Stimulated activated CD8-positive, alpha-beta memory T cell treated with anti-CD3 and anti-CD28 coated beads, Interleukin-4, amount 100 ng/mL, for 4 hours (primary cell): ENCODE results near the gene ADGRB2.

Experiments
- DNase-seq, 2 donors: peaks; one replicate each; pipeline ENCODE4 v3.0.0-alpha.2; 2020; ENCODE audit warnings: low read depth in 2 of 2, low spot score in 1 of 2

The ADGRB2 gene

DNA sequence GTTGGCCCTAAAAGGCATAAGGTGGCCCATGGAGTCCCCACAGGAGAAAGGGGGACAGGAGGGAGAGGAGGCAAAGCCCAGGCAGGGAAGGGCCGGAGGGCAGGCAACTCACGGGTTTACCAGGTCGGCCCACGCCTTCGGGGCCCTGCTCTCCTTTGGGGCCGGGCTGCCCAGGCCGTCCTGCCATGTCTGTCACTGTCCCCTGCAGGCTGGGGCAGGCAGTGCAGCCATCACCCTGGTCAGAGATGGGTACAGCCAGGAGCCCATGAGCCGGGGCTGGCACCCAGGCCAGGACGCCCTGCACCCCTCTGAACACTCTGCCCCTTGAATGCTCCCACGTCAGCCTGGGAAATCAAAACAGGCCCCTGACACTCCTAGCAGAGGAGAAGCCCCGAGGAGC is 80.1 kb downstream of the ADGRB2 start:
- no peak for DNase-seq

DNA sequence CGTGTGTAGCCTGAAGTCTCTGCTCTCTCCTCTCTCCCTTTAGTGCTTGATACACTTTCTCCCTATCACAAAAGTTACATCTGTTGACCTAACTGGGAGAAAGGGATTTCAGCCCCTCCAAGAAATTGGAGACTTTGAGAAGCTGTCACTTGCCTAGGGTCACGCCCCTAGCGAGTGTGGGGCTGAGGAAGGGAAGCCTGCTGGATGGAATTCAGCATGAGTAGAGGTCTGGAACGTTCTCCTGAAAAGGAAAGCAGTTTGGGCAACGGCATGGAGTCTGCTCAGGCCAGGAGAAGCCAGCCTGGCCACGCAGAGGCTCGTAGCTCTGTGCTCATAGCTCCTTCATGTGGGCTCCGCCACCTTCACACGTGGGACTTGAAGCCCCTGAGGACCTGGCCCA is 82.7 kb downstream of the ADGRB2 start:
- no peak for DNase-seq

DNA sequence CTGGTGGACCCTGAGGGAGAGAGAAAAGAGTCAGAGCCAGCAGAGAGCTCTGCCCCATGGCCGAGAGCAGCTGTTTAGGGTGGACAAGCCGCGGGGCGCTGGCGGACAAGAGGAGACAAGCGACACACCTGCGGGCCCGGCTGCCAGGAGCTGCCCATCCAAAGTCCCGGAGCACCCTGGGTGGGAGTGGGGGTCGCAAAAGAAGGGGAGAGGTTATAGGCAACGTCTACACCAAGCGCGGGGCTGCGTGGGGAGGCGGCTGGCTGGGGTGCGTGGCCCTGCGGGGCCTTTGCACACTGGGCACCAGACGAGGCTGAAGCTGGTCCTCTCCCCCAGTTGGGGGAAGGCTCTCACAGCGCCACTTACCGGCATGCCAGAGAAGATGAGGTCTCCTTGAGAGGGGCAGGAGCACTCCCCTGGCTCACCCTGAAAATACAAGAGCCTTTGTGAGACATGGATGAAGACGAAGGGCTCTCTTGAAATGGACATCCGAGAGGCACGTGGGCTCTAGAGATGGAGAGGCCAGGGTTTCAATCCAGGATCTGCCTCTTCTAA is 84.4 kb downstream of the ADGRB2 start:
- DNase-seq = no peak

DNA sequence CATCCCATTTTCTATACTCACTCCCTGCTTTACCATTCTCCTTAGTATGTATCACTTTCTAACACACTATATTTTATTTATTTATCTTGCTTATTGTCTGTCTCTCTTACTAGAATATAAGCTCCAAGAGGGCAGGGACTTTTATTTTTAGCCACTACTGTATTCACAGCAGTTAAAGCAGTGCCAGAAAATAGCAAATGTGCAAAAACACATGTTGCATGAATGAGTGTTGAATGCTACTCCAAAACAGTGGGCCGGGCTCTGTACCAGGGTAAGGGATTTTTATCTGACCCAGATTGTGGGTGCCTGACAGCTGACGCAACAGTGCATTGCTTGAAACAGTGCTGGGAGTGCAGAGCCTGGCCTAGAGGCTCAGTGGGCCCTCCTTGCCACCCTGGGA is 85.0 kb downstream of the ADGRB2 start:
- no peak for DNase-seq

DNA sequence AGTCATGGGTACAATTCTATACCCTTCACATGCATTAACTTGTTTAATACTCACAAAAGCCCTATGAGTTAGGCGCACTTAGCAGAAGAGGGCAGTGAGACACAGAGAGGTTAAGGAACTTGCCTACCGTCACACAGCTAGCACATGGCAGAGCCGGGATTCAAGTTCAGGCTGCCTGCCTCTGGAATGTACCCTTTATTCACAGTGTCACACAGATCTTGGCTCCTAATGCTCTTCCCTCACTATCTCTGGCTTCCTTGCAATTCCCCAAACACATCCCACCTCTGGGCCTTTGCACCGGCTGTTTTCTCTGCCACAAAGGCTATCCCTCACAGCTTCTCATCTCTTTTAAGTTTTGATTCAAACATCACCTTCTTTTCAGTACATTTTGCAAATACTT is 85.5 kb downstream of the ADGRB2 start:
- DNase-seq = no peak

DNA sequence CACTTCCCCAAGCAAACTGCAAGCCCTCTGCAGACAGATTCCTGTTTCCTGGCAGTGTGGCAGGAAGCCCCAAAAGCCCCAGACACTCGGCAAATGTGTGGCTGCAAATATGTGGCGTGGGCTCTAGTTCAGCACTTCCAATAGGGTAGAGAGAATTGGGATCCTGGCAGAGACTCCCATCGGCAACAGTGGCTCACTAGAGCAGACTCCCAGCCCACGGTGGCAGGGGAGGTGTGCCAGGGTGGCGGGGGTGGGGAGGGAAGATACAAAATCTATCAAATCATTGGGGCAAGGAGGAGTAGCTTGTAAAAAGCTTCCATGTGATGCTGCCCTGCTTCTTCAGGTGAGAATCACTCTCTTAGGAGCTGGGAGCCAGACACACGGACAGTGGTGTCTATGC is 86.2 kb downstream of the ADGRB2 start:
- DNase-seq = no peak

DNA sequence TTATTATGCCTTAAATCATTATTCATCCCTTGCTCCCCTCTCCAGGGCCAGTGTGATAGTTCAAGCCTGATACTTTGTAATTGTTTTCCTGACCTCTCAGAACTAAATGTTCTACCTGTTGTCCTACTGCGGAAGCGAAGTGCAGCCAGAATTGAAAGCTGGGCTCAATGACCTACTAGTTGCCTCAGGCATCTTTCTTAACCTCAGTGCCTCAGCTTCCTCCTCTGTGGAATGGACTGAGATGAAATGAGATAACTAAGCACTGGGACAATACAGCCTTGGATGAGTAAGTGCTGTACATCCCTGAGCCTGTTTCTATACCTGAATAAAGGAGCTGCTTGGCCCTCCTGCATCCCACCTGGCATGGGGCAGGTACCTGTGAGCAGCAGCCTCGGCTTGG is 86.7 kb downstream of the ADGRB2 start:
- DNase-seq = no peak
